Spleen (tissue), 11 donors: ENCODE results near the gene ABCB1. TPM values are rescaled to one million over a fixed set of nuclear protein-coding genes. Genes with fewer than 3 reads are reported as not detected.

Experiments
- DNase-seq: peaks from one replicate; pipeline ENCODE4 v3.0.0-alpha.2; 2020
- H3K27ac ChIP-seq, 8 donors: fragments of 200-600 bp; sonication (generic) in 7 of 8; 1 replicate in 4 of 8; 2 replicates in 4 of 8; pipeline versions ENCODE4 v1.5.0 to v1.8.0; 2016 to 2021; ENCODE audit warnings: inconsistent platforms in 4 of 8, mild to moderate bottlenecking in 4 of 8, moderate library complexity in 1 of 8
- H3K27me3 ChIP-seq, 7 donors: fragments of 200-600 bp; sonication (generic) in 6 of 7; replicated peaks in 1 of 7; 1 replicate in 4 of 7; 2 replicates in 3 of 7; pipeline versions ENCODE4 v1.5.0 to v1.8.0; 2016 to 2021; ENCODE audit warnings: inconsistent platforms in 3 of 7, mild to moderate bottlenecking in 1 of 7
- H3K36me3 ChIP-seq, 6 donors: fragments of 200-600 bp; sonication (generic) in 5 of 6; 1 replicate in 4 of 6; 2 replicates in 2 of 6; pipeline versions ENCODE4 v1.5.0 to v1.8.0; 2016 to 2021; ENCODE audit warnings: inconsistent platforms in 2 of 6
- H3K4me1 ChIP-seq, 6 donors: fragments of 200-600 bp; sonication (generic) in 5 of 6; 1 replicate in 3 of 6; 2 replicates in 3 of 6; pipeline versions ENCODE4 v1.5.0 to v1.8.0; 2016 to 2021; ENCODE audit warnings: inconsistent platforms in 3 of 6
- H3K4me3 ChIP-seq, 8 donors: fragments of 200-600 bp; sonication (generic) in 7 of 8; 1 replicate in 4 of 8; 2 replicates in 4 of 8; pipeline versions ENCODE4 v1.5.0 to v1.8.0; 2016 to 2021; ENCODE audit warnings: inconsistent platforms in 4 of 8, mild to moderate bottlenecking in 4 of 8, moderate library complexity in 2 of 8
- H3K9me3 ChIP-seq, 8 donors: fragments of 200-600 bp; sonication (generic) in 7 of 8; 1 replicate in 4 of 8; 2 replicates in 4 of 8; pipeline versions ENCODE4 v1.5.0 to v1.8.0; 2016 to 2021; ENCODE audit warnings: inconsistent platforms in 4 of 8
- CTCF ChIP-seq, 11 experiments: fragments of 200-600 bp in 7 of 11; fragments of 450-650 bp in 4 of 11; sonication (generic) in 4 of 11; IDR thresholded peaks in 8 of 11; conservative IDR thresholded peaks in 3 of 11; 1 replicate in 7 of 11; 2 replicates in 4 of 11; pipeline versions ENCODE4 v1.4.0 to v1.8.0; 2016 to 2021; ENCODE audit warnings: antibody characterized with exemption in 11 of 11, inconsistent platforms in 4 of 11, mild to moderate bottlenecking in 1 of 11
- POLR2A ChIP-seq, 3 donors: fragments of 450-650 bp; IDR thresholded peaks; one replicate each; pipeline ENCODE4 v1.5.1; 2017; ENCODE audit warnings: antibody characterized with exemption in 3 of 3, mild to moderate bottlenecking in 1 of 3
- POLR2AphosphoS5 ChIP-seq, 3 donors: sonication (generic); formaldehyde crosslinking; IDR thresholded peaks; one replicate each; pipeline ENCODE4 v1.5.1; 2017; ENCODE audit warnings: antibody characterized with exemption in 3 of 3
- WGBS, 5 donors: extraction: QIAGEN DNeasy Blood & Tissue Kit in 3 of 5; methylation state at CpG; one replicate each; pipeline versions ENCODE4 v1.1.5 to v1.1.7; 2013 to 2018; 5-methylcytosine and 5-hydroxymethylcytosine counted together
- intact Hi-C: fragments of 100-400 bp; cut with DNase I; formaldehyde crosslinking; loops from one replicate; pipeline ENCODE4 v1.15.0; 2023; ENCODE audit warnings: low total_unique reads
- polyA plus RNA-seq, 3 donors: library from polyadenylated mRNA; stranded (reverse); fragments of 200-250 nt; gene quantifications; one replicate each; pipeline ENCODE4 v1.2.1, GENCODE V29; 2013
- total RNA-seq, 7 donors: library from RNA; depleted of rRNA in 3 of 7; stranded (reverse); fragments of >200 nt in 3 of 7; fragmentation: NEBNext Ultra II Directional in 4 of 7; extraction: Animal tissue kit (Norgen Biotek cat#: 25700) in 4 of 7; gene quantifications; one replicate each; pipeline versions ENCODE4 v1.1.0 to v1.2.1, GENCODE V29; 2016 to 2021
- donor health status: healthy with polysubstance abuse.
- donor health status: DM: no; HTN: no; CAD: no; lungs with moderate emphysema.
- donor health status: DM: no; HTN: no; CAD: no.
- donor health status: Bipolar disorder and iron deficiency.
- donor health status: healthy.
- donor health status: DM: no; HTN: no; CAD: no.
- donor health status: DM: yes; HTN: yes; CAD: no.

ABCB1 gene
- total and polyA plus RNA-seq, 10 donors: 3.0 to 25.6 (median 11.3) TPM

- no peaks in the 10 kb centered on the region for H3K36me3 ChIP-seq
- H3K9me3 ChIP-seq: peaks cover 0 to 3% (median 0%) of the 10 kb centered on the region in 8 donors
- TF ChIP-seq CTCF (IDR thresholded peaks at IDR 0.05 in 8 of 11, conservative IDR thresholded peaks at IDR 0.05 in 3 of 11): no peak
- no peak for TF ChIP-seq POLR2A (IDR thresholded peaks at IDR 0.05)
- TF ChIP-seq POLR2AphosphoS5 (IDR thresholded peaks at IDR 0.05): no peak
- DNase-seq: no peak
- no peaks in the 10 kb centered on the region for H3K27me3 ChIP-seq
- 36 to 74% (median 52%) methylated on average over 1 of the region's 1 CpG for WGBS, 5 donors
- H3K27ac ChIP-seq: no peak overlapping the region
- no peak overlapping the region for H3K4me3 ChIP-seq
- intact Hi-C loops: no loop called here
- H3K4me1 ChIP-seq: no peaks in the 10 kb centered on the region
Measured at GRCh38 chr7:87570178-87570577, 30.5 kb downstream of the ABCB1 start.

- TF ChIP-seq CTCF (IDR thresholded peaks at IDR 0.05 in 8 of 11, conservative IDR thresholded peaks at IDR 0.05 in 3 of 11) (no peak), POLR2AphosphoS5 (IDR thresholded peaks at IDR 0.05) (no peak), POLR2A (IDR thresholded peaks at IDR 0.05) (no peak)
- intact Hi-C loops: no loop called here
- no peak for DNase-seq
- H3K4me3 ChIP-seq: no peak overlapping the region
- H3K27ac ChIP-seq: no peak overlapping the region
- H3K27me3 ChIP-seq: no peaks in the 10 kb centered on the region
- H3K36me3 ChIP-seq: no peaks in the 10 kb centered on the region
- H3K4me1 ChIP-seq: no peaks in the 10 kb centered on the region
- 71 to 96% (median 84%) methylated on average over 1 of the region's 1 CpG for WGBS, 5 donors
- no peaks in the 10 kb centered on the region for H3K9me3 ChIP-seq
Measured at GRCh38 chr7:87567052-87567451, 33.6 kb downstream of the ABCB1 start.

GRCh38 chr7:87566311-87566900 is 34.3 kb downstream of the ABCB1 start:
- Histone ChIP-seq H3K4me1 (no peaks in the 10 kb centered on the region), H3K27ac (no peak overlapping the region), H3K27me3 (no peaks in the 10 kb centered on the region), H3K4me3 (no peak overlapping the region), H3K36me3 (no peaks in the 10 kb centered on the region), H3K9me3 (no peaks in the 10 kb centered on the region)
- intact Hi-C loops: no loop called here
- WGBS, 5 donors: 79 to 91% (median 89%) methylated on average over 6 of the region's 6 CpGs
- no peak for TF ChIP-seq POLR2A (IDR thresholded peaks at IDR 0.05)
- no peak for TF ChIP-seq POLR2AphosphoS5 (IDR thresholded peaks at IDR 0.05)
- no peak for TF ChIP-seq CTCF (IDR thresholded peaks at IDR 0.05 in 8 of 11, conservative IDR thresholded peaks at IDR 0.05 in 3 of 11)
- DNase-seq: no peak

GRCh38 chr7:87565877-87566276 is 34.8 kb downstream of the ABCB1 start:
- intact Hi-C loops: no loop called here
- DNase-seq: no peak
- no peaks in the 10 kb centered on the region for H3K36me3 ChIP-seq
- H3K9me3 ChIP-seq: no peaks in the 10 kb centered on the region
- H3K4me1 ChIP-seq: no peaks in the 10 kb centered on the region
- TF ChIP-seq POLR2AphosphoS5 (IDR thresholded peaks at IDR 0.05) (no peak), POLR2A (IDR thresholded peaks at IDR 0.05) (no peak), CTCF (IDR thresholded peaks at IDR 0.05 in 8 of 11, conservative IDR thresholded peaks at IDR 0.05 in 3 of 11) (no peak)
- H3K4me3 ChIP-seq: no peak overlapping the region
- 64 to 74% (median 68%) methylated on average over 3 of the region's 3 CpGs for WGBS, 5 donors
- H3K27ac ChIP-seq: no peak overlapping the region
- no peaks in the 10 kb centered on the region for H3K27me3 ChIP-seq
